SK-N-SH (cell line): Measurements from ENCODE around the gene SYT15B.
"Not testable (repeated sequence)": the region's sequence is repeated elsewhere in the genome, so short reads cannot be mapped to it uniquely, and the experiment has no call there.

Source experiments
- CHD2 ChIP-seq: fragments of 150-350 bp; IDR thresholded peaks from 2 replicates; pipeline ENCODE4 v1.6.1; 2018; ENCODE audit warnings: low read length; ENCODE audit not compliant: partially characterized antibody
- CTCF ChIP-seq: fragments of 200-600 bp; sonication (generic); IDR thresholded peaks from 2 replicates; pipeline ENCODE4 v1.6.1; 2017; ENCODE audit warnings: antibody characterized with exemption, mild to moderate bottlenecking, moderate library complexity
- EZH2phosphoT487 ChIP-seq: fragments of 200-600 bp; sonication (generic); IDR thresholded peaks from 2 replicates; pipeline ENCODE4 v1.6.1; 2017; ENCODE audit warnings: low read depth, mixed run types, mild to moderate bottlenecking, antibody characterized with exemption, moderate library complexity, borderline replicate concordance
- IRF3 ChIP-seq: fragments of 150-350 bp; IDR thresholded peaks from 2 replicates; pipeline ENCODE4 v1.6.1; 2016; ENCODE audit warnings: mild to moderate bottlenecking, low read depth, low read length
- MEF2A ChIP-seq: IDR thresholded peaks from 2 replicates; pipeline ENCODE4 v1.4.0; 2012; ENCODE audit warnings: low read depth, borderline replicate concordance
- PBX3 ChIP-seq: IDR thresholded peaks from 2 replicates; pipeline ENCODE4; 2012
- POLR2AphosphoS5 ChIP-seq: IDR thresholded peaks from 2 replicates; pipeline ENCODE4 v1.6.1; 2012; ENCODE audit warnings: low read depth, low read length
- TCF12 ChIP-seq: IDR thresholded peaks from 2 replicates; pipeline ENCODE4 v1.4.0; 2012
- TEAD4 ChIP-seq: IDR thresholded peaks from 2 replicates; pipeline ENCODE4 v1.4.0; 2012; ENCODE audit warnings: mild to moderate bottlenecking, borderline replicate concordance; ENCODE audit not compliant: insufficient read depth
- ZBTB33 ChIP-seq: IDR thresholded peaks from 2 replicates; pipeline ENCODE4 v1.4.0; 2012; ENCODE audit warnings: low read depth, borderline replicate concordance

- TF ChIP-seq TEAD4, PBX3, CHD2, MEF2A, IRF3, ZBTB33, EZH2phosphoT487, CTCF, TCF12, POLR2AphosphoS5: not testable (repeated sequence)
Measured at GRCh38 chr10:47768578-47769115, 5.3 kb upstream of the SYT15B start.
